Astrocyte of the spinal cord (primary cell): ENCODE results near the gene SERPINA3.

Source experiments
- DNase-seq: peaks from one replicate; pipeline ENCODE4 v3.0.0; 2011; ENCODE audit warnings: low read depth, low spot score
- H3K4me3 ChIP-seq: 2 replicates; pipeline ENCODE4 v1.5.1; 2011; ENCODE audit warnings: low read depth, mild to moderate bottlenecking, low read length, moderate library complexity
- in situ Hi-C: cut with HindIII; loops from 2 replicates; pipeline ENCODE4 v1.10.0; 2017; ENCODE audit warnings: low sequenced_read_pairs
- TF ChIP-seq, protein P1 (sequence below): IDR thresholded peaks from 2 replicates; pipeline ENCODE4 v1.5.1; 2012; ENCODE audit warnings: low read depth, mild to moderate bottlenecking, low read length, inconsistent platforms

The SERPINA3 gene

DNA sequence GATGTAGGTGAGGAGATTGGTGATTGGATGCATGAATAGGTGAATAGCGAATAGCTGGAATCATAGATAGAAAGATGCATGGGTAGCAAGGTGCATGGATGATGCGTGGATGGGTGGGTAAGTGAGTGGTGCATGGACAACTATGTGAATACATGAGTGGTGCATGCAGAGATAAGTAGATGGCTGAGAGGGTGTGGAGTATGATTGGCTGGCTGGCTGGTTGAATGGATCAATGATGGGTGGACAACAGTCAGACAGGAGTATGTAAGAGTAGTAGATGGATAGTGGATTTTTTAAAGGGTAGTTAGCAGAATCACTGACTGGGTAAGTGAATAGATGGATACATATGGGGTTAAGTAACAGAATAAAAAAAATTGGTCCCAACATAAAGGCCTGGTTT lies 33.9 kb downstream of the SERPINA3 start:
- TF ChIP-seq, protein P1, sequence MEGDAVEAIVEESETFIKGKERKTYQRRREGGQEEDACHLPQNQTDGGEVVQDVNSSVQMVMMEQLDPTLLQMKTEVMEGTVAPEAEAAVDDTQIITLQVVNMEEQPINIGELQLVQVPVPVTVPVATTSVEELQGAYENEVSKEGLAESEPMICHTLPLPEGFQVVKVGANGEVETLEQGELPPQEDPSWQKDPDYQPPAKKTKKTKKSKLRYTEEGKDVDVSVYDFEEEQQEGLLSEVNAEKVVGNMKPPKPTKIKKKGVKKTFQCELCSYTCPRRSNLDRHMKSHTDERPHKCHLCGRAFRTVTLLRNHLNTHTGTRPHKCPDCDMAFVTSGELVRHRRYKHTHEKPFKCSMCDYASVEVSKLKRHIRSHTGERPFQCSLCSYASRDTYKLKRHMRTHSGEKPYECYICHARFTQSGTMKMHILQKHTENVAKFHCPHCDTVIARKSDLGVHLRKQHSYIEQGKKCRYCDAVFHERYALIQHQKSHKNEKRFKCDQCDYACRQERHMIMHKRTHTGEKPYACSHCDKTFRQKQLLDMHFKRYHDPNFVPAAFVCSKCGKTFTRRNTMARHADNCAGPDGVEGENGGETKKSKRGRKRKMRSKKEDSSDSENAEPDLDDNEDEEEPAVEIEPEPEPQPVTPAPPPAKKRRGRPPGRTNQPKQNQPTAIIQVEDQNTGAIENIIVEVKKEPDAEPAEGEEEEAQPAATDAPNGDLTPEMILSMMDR = no peak

DNA sequence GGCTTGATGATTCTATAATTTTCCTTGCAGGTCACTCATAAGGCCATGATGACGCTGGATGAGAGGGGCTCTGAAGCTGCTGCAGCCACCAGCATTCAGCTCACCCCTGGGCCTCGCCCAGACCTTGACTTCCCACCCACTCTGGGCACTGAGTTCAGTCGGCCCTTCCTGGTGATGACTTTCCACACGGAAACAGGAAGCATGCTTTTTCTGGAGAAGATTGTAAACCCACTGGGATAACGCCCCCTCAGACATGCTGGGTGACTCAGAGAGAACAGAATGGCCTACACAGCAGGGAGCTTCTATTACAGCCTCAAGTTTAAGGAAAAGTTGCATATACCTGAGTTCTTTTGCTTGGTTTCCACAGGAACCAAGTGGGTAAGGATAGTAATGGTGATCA lies 34.3 kb downstream of the SERPINA3 start:
- no peak overlapping the region for H3K4me3 ChIP-seq
- in situ Hi-C loops = no loop called here
- TF ChIP-seq, protein P1 = no peak
- peak; percentile 86 for DNase-seq

More for the DNA sequence above, 33.9 kb downstream of the SERPINA3 start:
- no peak overlapping the region for H3K4me3 ChIP-seq
- in situ Hi-C loops = no loop called here
- DNase-seq = no peak

DNA sequence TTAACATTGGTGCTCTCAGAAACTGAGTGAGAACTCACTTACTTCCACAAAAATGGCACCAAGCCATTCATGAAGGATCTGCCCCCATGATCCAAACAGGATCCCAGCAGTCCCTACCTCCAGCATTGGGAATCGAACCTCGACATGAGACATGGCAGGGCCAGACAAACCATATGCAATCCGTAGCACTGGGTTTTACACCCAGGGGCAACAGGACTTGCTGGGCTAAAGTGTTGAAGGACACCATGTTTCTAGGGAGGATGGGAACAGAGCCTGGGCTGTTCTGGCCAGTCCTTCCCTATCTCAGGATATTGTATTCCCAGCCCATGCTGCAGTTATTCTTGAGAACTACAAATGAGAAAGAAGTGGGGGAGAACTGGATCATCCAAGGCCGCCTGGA lies 36.6 kb downstream of the SERPINA3 start:
- TF ChIP-seq, protein P1 = no peak
- in situ Hi-C loops = no loop called here
- no peak overlapping the region for H3K4me3 ChIP-seq
- DNase-seq = no peak

DNA sequence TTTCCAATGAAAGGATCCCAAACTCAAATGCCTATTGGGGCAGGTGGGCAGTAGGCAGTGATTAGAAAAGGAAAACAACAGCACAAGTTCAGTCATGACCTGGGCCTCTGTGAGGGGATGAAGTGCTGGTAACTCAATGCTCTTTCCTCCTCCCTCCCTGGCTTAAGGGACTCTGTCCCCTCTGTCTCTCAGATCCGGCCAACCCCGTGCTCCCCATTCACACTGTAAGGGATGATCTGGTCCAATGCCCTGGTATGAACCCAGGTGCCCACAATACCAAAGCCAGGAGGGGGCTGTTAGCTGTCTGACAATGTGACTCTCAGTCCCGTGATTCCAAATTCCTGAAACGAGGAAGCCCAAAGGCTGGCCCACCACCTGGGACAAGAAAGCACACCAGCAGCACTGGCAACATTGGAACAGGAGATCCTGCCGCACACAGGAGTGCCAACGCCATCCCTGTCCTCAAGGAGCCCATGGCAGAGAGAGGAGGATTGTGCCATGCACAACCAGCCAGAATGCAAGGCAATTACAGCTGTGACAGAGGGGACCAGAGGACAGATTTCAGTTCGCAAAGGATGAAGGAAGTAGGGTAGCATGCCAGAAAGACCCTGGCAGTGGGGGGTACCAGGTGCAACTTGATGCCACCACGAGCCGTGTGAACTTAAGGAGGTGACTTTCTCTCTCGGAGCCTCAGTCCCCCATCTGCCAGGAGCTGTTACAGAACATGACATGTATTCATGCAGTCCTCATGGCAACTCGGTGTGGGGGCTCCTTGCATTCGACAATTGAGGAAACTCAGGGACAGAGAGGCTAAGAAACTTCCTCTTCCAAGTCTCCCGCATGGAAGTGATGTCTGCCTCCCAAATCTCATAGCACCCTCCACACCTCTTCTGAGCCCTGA lies 37.6 kb downstream of the SERPINA3 start:
- no peak overlapping the region for H3K4me3 ChIP-seq
- in situ Hi-C loops = no loop called here
- DNase-seq = no peak
- TF ChIP-seq, protein P1 = no peak

DNA sequence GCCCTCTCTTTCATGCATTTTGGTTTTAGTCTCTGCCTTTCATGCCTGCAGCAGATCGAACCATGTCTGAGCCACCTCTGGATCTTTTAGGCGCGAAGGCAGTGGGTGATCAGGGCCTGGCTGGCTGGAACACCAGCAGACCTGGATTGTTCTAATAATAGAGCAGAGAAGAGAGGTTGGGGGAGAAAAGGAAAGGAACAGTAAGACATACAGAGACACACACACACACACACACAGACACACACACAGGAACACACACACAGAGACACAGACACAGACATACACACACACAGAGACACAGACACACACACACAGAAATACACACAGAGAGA lies 38.2 kb downstream of the SERPINA3 start:
- DNase-seq = no peak
- no peak overlapping the region for H3K4me3 ChIP-seq
- TF ChIP-seq, protein P1 = no peak
- in situ Hi-C loops = no loop called here

DNA sequence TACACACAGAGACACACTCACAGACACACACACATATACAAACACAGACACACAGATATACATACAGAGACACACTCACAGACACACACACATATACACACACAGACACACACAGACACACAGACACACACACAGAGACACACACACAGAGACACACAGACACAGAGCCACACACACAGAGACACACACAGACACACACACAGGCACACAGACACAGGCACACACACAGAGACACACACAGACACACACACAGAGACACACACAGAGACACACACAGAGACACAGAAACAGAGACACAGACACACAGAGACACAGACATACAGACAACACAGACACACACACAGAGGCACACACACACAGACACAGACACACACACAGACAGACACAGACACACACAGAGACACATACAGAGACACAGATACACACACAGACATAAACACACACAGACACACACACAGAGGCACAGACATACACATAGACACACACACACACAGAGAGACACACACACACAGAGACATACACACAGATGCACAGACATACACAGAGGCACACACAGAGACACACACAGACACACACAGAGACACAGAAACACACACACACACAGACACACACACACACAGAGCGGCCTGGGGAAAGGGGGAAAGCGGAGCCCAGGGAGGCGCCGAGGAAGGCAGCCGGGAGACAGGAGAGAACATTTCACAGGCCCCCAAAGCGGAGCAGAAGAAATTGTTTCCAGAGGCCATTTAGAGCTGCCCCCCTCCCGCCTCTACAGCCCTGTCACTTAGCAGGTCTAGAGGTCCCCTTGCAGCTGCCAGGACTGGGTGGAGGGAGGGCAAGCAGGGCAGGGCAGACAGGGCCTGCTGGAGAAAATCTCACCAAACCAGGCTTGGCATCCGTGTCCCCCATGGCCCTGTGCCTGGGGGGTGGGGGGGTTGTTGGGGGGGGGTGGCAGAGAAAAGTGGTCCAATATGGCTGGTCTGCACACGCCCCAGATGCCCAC lies 38.9 kb downstream of the SERPINA3 start:
- no peak for DNase-seq
- TF ChIP-seq, protein P1 = no peak
- in situ Hi-C loops = no loop called here

More for the DNA sequence above, 38.9 kb downstream of the SERPINA3 start:
- no peak overlapping the region for H3K4me3 ChIP-seq
